ENCODE data around the gene FMC1.

The FMC1 gene

GRCh38 chr7:139374246-139374645 lies 33.1 kb downstream of the FMC1 start:
- no peak for DNase-seq (ENCODE audit: low read depth in 2 of 2)

DNA sequence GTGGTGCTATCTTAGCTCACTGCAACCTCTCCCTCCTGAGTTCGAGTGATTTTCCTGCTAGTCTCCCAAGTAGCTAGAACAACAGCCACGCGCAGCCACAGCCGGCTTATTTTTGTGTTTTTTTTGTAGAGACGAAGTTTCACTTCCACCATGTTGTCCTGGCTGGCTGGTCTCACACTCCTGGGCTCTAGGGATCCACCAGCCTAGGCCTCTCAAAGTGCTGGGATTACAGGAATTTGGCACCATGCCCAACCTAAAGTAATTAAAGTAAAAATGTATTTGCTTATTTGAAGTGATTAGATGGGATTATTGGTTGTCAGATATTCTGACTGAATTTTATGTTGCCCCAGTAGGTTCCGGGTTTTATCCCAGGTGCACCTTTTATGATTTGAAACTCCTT lies 41.3 kb downstream of the FMC1 start:
- no peak for DNase-seq (ENCODE audit: low read depth in 2 of 2)

- no peak for DNase-seq (ENCODE audit: low read depth in 2 of 2)
These were observed 43.5 kb downstream of the FMC1 start for GRCh38 chr7:139384611-139385010.

GRCh38 chr7:139387594-139387993 lies 46.5 kb downstream of the FMC1 start:
- no peak for DNase-seq (ENCODE audit: low read depth in 2 of 2)

- DNase-seq (ENCODE audit: low read depth in 2 of 2): no peak
These were observed 48.0 kb downstream of the FMC1 start for GRCh38 chr7:139389091-139389490.

DNA sequence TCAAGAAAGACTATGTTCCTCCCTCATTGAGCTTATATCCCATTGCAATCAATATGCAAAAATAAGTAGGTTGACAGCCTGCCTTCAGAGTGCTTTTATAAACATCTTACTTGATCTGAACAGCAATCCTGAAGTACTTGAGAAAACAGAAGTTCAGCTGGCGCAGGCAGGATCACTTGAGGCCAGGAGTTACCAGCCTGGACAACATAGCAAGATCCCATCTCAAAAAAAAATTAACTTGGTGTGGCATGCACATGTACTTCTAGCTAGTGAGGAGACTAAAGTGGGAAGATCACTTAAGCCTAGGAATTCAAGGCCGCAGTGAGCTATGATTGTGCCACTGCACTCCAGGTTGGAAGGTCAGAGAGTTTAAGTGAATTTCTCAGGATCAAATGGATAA lies 48.6 kb downstream of the FMC1 start:
- no peak for DNase-seq (ENCODE audit: low read depth in 2 of 2)

DNA sequence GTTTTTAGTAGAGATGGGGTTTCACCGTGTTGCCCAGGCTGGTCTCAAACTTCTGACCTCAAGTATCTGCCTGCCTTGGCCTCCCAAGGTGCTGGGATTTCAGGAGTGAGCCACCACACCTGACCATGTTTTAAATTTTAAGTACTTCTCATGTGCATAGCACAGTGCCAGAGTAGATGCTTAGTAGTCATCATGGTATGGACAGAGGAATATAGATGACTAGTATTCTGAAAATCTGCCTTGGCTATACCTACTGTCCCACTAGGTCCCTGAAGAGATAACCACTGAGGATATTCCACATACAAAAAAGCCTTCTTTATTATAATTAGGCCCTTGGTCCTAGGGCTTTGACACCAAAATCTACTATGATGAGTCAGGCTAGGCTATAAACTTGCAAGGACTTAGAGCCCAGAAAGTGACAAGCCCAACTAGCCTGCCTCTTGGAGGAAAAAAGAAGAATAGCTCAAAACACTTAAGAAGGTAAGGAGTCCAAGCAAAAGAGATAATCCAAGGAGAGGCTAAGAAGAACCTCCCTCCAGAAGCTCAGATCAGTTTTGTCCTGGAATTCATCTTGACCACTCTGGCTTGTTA lies 52.6 kb downstream of the FMC1 start:
- no peak for DNase-seq (ENCODE audit: low read depth in 2 of 2)

GRCh38 chr7:139394540-139394939 lies 53.4 kb downstream of the FMC1 start:
- DNase-seq (ENCODE audit: low read depth in 2 of 2): no peak

Data from stimulated activated CD4-positive, alpha-beta T cell treated with anti-CD3 and anti-CD28 coated beads, Interleukin-12 subunit alpha, Interleukin-12 subunit beta, amount 100 ng/mL, for 24 hours (primary cell).